PFSK-1 (cell line): ENCODE measurements around the gene TFG.

Experiments used
- FOXP2 ChIP-seq: optimal IDR thresholded peaks from 2 replicates; pipeline ENCODE3; 2011; ENCODE audit warnings: borderline replicate concordance, control low read depth, inconsistent platforms; ENCODE audit not compliant: insufficient read depth; ENCODE audit errors: extremely low read length, extremely low read depth
- POLR2AphosphoS5 ChIP-seq: IDR thresholded peaks from 2 replicates; pipeline ENCODE4 v1.6.1; 2012; ENCODE audit warnings: low read depth, mild to moderate bottlenecking, control low read depth, low read length, moderate library complexity
- REST ChIP-seq, 2 experiments: IDR thresholded peaks; 2 replicates each; pipeline versions ENCODE4 v1.6.1 to v1.8.0; 2011 to 2012; ENCODE audit warnings: low read depth in 2 of 2, low read length in 2 of 2, control low read depth in 1 of 2, inconsistent platforms in 1 of 2, mild to moderate bottlenecking in 1 of 2, moderate library complexity in 1 of 2; ENCODE audit not compliant: insufficient read depth in 1 of 2
- SIN3A ChIP-seq: IDR thresholded peaks from 2 replicates; pipeline ENCODE4 v1.6.1; 2012; ENCODE audit warnings: mild to moderate bottlenecking, low read length, moderate library complexity, borderline replicate concordance; ENCODE audit not compliant: insufficient read depth
- TAF1 ChIP-seq: IDR thresholded peaks from 2 replicates; pipeline ENCODE4 v1.6.1; 2012; ENCODE audit warnings: low read length, control low read depth, borderline replicate concordance; ENCODE audit not compliant: insufficient read depth

The TFG gene

GRCh38 chr3:100759159-100759558, 49.9 kb downstream of the TFG start:
- TF ChIP-seq REST (IDR thresholded peaks at IDR 0.05; ENCODE audit: insufficient read depth in 1 of 2, low read depth in 2 of 2, low read length in 2 of 2) = no peak
- TF ChIP-seq SIN3A = no peak
- no peak for TF ChIP-seq POLR2AphosphoS5
- TF ChIP-seq TAF1 = no peak
- TF ChIP-seq FOXP2 = no peak

- TF ChIP-seq REST (IDR thresholded peaks at IDR 0.05; ENCODE audit: insufficient read depth in 1 of 2, low read depth in 2 of 2, low read length in 2 of 2) = no peak
- TF ChIP-seq POLR2AphosphoS5 = no peak
- TF ChIP-seq TAF1 = no peak
- no peak for TF ChIP-seq FOXP2
- no peak for TF ChIP-seq SIN3A
Observed at GRCh38 chr3:100759950-100760349, 50.7 kb downstream of the TFG start.

- TF ChIP-seq TAF1 = no peak
- TF ChIP-seq POLR2AphosphoS5 = no peak
- no peak for TF ChIP-seq SIN3A
- TF ChIP-seq FOXP2 = no peak
- no peak for TF ChIP-seq REST (IDR thresholded peaks at IDR 0.05; ENCODE audit: insufficient read depth in 1 of 2, low read depth in 2 of 2, low read length in 2 of 2)
Observed at GRCh38 chr3:100760377-100760776, 51.1 kb downstream of the TFG start.

GRCh38 chr3:100761211-100761942, 52.1 kb downstream of the TFG start:
- TF ChIP-seq FOXP2 = no peak
- no peak for TF ChIP-seq TAF1
- no peak for TF ChIP-seq REST (IDR thresholded peaks at IDR 0.05; ENCODE audit: insufficient read depth in 1 of 2, low read depth in 2 of 2, low read length in 2 of 2)
- TF ChIP-seq POLR2AphosphoS5 = no peak
- no peak for TF ChIP-seq SIN3A
